HT-29 (cell line): ENCODE results near the gene GYPA. TPM values are rescaled to one million over a fixed set of nuclear protein-coding genes. Genes with fewer than 3 reads are reported as not detected.
A peak's percentile ranks its signal among the peaks of the same experiment; 100 is the strongest.
"Not testable (repeated sequence)": the region's sequence is repeated elsewhere in the genome, so short reads cannot be mapped to it uniquely, and the experiment has no call there.

Experiments
- DNase-seq: peaks from one replicate; pipeline ENCODE4 v3.0.0-alpha.2; 2015; ENCODE audit warnings: low spot score
- total RNA-seq: library from RNA; depleted of rRNA; stranded (reverse); fragments of >200 nt; shearing (Covaris generic); gene quantifications from 2 replicates; pipeline ENCODE4 v1.2.3, GENCODE V29; 2014; rRNA removed

Gene GYPA
- total RNA-seq: not detected in 2 replicates

DNA sequence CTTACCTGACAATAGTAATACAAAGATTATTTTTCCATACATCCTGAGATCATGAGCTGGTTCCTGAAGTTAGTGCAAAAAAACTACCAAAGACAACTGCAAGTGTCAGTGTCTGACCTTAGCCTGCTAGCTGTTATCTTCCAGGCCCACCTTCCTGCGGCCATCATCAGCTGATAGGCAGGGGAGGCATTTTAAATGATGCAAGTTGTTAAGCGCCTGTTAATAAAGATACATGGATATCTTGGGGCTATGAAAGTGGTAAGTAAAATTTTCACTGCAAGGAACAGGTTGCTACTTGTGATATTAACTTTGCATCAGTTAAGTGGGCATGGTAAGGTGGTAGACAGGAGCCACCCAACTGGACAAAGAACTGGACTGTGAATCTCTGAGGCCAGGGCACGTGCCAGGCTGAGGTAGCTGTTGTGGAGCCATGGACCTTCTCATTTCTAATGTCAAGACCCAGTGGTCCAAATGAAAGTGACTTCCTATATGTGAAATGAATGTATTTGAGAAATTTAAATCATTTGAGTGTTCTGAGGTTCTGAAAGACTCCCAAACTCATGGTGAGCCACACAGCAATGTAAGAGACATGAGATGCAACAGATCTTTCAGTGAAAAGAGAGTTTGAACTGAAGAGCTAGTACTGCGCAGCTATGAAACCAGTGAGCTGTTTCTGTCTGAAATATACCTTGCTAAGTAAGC lies at the start of gene GYPA:
GYPA (minus strand) TSS at position 125 of the 702 bp plus-strand sequence; CDS start at position 42, 83 bp downstream.
- not testable (repeated sequence) for DNase-seq

DNA sequence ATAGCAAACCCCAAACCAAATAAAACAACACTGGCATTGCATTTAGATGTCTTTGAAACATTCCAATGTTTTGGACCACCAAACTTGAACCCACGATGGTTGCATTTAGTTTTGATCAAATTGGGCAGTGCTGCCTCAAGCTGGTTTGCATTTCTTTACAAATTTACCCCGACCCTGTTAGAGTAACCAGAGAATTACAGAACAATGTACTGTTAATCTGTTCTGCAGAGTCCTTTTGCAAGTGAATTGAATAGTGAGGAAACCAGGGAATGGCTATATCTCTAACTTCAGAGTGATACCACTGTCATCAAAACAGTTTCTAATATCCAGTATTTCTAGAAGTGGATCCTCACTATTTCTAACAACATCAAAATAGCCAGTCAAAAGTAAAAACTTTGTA lies 49.5 kb upstream of the GYPA start:
- no peak for DNase-seq

GRCh38 chr4:144189121-144189520 lies 48.6 kb upstream of the GYPA start:
- DNase-seq: no peak

DNA sequence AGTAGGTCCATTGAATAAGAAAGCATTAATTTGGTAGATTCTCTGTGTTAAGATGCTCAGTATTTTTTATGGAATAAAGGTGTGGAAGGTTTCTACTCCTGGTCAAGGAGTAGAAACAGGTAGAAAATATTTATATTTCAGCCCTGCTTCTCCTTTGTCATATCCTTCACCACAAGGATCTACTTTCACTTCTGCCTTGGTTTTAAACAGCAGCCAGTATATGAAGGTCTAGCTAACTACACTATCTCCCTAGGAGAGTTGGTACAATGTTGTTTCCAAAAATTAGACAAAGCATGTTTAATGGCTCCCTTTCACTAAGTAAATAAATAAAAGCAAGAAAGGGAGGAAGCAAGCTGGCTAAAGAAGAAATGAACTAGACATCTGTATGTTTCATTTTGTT lies 44.6 kb upstream of the GYPA start:
- DNase-seq: no peak

- no peak for DNase-seq
Observed at GRCh38 chr4:144183165-144183564, 42.6 kb upstream of the GYPA start.

- no peak for DNase-seq
Observed at GRCh38 chr4:144181391-144181790, 40.9 kb upstream of the GYPA start.

GRCh38 chr4:144179152-144179739 lies 38.7 kb upstream of the GYPA start:
- DNase-seq: no peak

- no peak for DNase-seq
Observed at GRCh38 chr4:144178414-144178813, 37.9 kb upstream of the GYPA start.

DNA sequence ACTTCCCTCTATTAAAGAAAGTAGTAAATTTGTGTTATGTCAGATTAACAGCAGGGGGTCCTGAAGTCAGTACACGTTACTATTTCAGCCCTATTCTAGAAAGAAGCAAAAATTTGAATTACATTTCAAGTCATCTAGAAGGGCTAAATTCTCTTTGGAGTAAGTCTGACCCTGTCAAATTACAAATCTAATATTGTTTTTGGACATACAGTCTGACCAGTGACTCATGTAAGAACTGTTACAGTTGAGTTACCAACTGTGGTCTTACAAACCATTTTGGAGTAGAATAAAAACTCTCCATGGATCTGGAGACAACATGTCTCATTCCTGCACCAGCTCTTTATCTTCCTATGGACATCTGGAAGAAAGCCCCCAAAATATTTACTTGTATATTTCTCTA lies 36.0 kb upstream of the GYPA start:
- DNase-seq: no peak

DNA sequence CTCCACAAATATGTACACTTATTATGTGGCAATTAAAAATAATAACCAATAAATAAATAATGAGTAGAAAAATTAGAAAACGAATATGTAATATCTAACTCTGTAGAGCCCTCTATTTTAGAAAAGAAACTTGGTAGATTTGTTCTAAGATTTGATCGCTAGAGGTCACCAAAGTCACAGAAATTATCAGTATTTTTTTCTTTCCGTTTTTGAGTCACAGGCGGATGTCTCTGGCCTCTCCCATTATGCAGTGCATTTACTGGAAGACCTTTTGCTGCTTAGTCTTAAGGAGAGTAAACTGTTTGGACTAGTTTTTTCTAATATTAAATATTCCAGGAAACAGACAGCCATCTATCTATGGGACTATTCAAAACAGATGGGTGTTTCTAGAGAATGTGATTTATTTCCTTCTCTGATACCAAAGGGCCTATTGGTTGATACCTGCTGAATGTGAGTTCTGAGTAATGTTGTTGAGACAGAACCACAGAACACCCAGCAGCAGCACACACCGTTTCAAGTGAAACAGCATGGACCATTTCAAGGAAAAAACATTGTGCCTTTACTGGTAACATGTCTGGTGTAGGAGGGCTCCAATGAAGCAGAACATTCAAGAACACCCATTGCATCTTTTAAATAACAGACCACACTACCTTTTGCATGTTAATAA lies 34.0 kb upstream of the GYPA start:
- peak; percentile 75 for DNase-seq

DNA sequence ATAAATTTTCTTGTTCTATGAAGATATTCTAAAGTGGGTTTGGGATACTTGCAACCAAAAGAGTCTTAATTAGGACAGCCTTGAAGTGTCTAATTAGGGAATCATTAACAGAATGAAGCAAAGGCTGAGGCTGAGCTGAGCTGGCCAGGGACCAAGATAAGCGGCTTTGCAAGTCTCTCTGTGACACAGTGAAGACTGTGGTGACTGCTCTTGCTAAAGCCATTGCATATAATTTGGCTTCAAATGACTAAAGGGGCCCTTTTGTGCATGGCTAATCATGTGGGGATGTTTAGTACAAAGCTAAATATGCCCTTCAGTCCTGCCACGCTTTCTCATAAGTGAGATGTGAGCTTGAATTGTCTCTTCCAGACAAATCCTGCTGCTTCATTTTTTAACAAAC lies 31.2 kb upstream of the GYPA start:
- DNase-seq: no peak

- no peak for DNase-seq
Observed at GRCh38 chr4:144169211-144169610, 28.7 kb upstream of the GYPA start.

DNA sequence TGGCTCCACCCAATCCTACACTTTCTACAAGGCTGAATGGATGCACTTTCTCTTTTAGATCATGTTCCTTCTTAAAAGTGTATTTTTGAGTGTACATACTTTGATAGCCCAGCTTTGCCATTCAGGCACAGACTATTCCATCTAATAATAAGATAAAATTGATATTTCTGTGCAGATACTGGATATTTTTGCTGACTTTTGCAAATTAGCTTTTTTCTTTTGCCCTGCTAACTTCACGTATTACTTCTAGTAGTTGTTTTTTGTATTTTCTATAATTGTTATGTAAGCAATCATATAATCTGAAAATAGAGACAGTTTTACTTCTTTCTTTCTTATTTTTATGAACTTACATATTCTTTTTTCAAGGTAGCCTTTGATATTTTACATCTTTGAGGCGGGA lies 13.5 kb upstream of the GYPA start:
- no peak for DNase-seq

DNA sequence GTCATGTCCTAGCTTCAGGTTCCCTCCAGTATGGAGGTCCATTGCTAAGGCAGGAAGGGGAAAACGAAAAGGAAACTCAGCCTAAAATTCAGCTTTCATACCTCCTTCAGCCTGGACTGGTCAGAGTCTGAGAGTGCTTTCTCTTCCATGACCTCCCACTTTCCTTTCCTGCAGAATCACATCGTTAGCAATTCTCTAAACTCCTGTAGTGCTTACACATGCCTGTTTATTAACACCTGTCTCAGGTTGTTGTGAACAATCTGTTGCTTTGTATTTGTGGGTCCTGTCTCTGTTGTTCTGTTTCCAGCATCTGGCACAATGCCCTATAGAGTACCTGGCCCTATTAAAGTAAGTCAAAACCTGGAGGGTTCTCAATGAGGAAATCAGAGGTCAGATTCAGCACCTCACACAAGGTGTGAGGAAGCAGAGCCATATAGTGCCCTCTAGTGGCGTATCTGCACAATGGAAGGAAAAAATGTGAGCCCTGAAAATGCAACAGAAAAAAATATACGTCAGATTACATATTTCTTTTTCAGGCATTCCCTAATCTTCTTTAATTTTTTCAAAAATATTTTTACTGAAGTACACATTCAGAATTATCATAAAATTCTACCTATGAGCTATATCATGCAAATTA lies 2.3 kb upstream of the GYPA start:
- DNase-seq: peak; percentile 23

DNA sequence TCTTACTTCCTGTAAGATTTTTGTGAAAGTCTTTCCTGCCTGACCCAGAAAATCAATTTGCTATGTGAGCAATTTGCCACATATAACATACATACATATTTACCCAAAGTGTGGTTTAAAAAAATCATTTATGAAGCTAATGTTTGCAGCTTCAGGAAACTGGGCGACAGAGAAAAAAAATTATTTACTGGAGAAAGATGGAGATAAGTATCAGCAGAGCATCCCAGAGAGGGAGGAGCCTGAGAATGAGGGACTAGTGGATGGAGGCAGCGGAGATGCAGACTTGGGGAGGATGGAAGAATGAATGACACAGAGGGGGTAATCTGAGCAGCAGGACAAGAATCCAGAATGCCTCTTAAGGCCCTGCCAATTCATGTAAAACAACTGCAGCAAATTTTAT lies 975 bp upstream of the GYPA start:
- DNase-seq: no peak

DNA sequence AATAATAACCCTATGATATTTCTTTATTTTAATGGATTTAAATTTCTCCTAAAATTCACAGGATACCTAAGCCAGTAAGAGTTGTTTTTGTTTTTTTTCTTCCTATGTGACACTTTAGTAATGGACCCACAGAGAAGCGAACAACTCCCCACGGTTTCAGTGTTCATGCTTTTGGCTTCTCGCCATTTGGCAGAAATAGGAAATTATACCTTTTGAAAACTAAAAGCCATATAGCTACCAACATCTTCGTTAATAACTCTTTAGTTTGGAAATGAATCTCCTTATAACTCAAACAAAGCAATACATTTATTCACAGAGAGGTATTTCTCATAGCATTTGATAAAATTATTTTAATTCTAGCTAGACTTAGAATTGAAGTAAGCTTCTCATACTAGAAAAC lies 527 bp downstream of the GYPA start:
- not testable (repeated sequence) for DNase-seq

DNA sequence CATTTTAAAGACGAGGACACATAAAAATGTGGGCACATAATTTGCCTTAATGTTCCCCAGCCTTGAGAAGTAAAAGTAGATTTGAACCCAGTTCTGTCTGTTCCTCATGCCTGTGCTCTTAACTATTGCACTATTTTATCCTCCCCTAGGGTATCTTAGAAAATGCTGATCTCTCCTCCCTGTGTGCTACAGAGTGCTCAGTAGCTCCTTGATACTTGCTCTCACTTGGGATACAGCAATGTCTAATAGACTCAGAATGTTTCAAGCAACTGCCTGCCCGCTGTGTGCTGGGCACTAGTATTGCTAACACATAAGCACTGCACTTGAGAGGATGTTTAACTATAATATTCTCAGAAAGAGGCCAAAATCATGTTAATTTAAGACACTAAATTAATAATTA lies 971 bp downstream of the GYPA start:
- not testable (repeated sequence) for DNase-seq

- not testable (repeated sequence) for DNase-seq
Observed at GRCh38 chr4:144138239-144138638, 2.3 kb downstream of the GYPA start.

DNA sequence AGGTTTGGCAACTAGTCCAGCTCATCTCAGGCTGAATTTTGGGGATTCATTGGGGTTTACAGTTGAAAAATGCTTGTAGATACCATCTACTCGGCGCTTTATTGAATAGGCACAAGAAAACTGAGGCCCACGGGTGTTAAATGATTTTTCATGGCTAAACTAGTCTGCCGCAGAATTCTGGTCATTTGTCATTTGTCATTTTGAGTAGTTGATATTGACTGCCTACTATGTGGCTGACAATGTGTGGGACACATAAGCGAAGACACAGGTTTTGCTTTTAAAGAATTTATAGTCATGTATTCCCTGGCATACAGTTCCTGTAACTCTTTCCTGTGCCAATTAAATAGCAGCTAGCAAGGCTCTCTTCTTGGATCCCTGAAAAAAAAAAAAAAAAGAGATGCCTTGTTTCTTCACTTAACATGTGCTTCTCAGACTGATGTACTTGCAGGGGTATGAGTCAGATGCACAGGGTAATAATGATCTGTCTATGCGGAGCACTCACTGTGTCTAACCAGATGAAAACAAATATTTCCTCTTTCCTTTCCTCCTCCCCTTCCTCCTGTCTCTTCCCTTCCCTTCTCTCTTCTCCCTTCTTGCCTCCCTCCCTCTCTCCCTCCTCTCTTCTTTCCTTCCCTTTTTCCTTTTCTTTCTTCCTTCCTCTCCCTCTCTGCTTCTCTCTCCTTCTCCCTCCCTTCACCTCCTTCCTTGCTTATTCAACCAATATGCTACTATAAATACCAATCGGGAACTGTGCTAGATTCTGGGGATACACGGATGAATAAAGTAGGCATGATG lies 3.2 kb downstream of the GYPA start:
- DNase-seq: not testable (repeated sequence)

DNA sequence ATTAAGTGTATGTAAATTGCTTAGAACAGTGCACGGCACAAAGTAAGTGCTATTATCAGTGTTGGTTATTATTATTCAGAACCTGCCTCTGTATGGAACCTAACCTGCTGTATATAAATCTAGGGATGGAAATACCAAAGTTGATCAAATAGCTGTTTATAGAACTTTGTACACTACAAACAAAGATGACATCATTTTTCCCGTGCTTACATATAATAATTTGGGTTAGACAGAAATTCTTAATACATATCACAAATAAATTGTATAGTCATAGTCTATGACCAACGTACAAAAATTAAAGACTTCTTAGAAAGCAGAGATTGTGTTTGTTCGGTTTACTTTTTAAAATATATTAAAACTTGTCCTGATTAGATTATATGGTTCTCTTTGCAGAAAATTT lies 4.3 kb downstream of the GYPA start:
- not testable (repeated sequence) for DNase-seq

GRCh38 chr4:144130167-144130566 lies 10.4 kb downstream of the GYPA start:
- not testable (repeated sequence) for DNase-seq
